H1 (cell line): ENCODE data around the gene FIZ1. TPM values are rescaled to one million over a fixed set of nuclear protein-coding genes. Genes with fewer than 3 reads are reported as not detected.

ENCODE experiments used
- FOSL1 ChIP-seq: IDR thresholded peaks from 2 replicates; pipeline ENCODE4 v1.6.1; 2011; ENCODE audit warnings: mild to moderate bottlenecking, low read depth, low read length, moderate library complexity; ENCODE audit not compliant: insufficient read depth
- POU5F1 ChIP-seq: IDR thresholded peaks from 2 replicates; pipeline ENCODE4 v1.6.1; 2011; ENCODE audit warnings: low read depth, mild to moderate bottlenecking, low read length, moderate library complexity
- TAF1 ChIP-seq: IDR thresholded peaks from 2 replicates; pipeline ENCODE4 v1.6.1; 2011; ENCODE audit warnings: mild to moderate bottlenecking, low read depth, low read length
- TCF12 ChIP-seq: IDR thresholded peaks from 2 replicates; pipeline ENCODE4 v1.6.1; 2011; ENCODE audit warnings: low read depth, mild to moderate bottlenecking, low read length
- TEAD4 ChIP-seq: IDR thresholded peaks from 2 replicates; pipeline ENCODE4 v1.6.1; 2012; ENCODE audit warnings: low read depth, low read length, inconsistent platforms, mixed read lengths
- polyA plus RNA-seq, 7 experiments: library from polyadenylated mRNA; depleted of rRNA in 3 of 7; stranded (reverse) in 5 of 7; unstranded in 2 of 7; fragments of >200 nt in 5 of 7; fragments of 200-250 nt in 2 of 7; gene quantifications; 1 replicate in 5 of 7; 2 replicates in 1 of 7; 4 replicates in 1 of 7; pipeline versions ENCODE4 v1.2.1 to v1.2.3, GENCODE V29; 2011 to 2013; ENCODE audit warnings: missing spikeins in 2 of 7, mixed read lengths in 2 of 7
- total RNA-seq: library from RNA; stranded (reverse); fragmentation: NEBNext Ultra II Directional; extraction: Animal tissue kit (Norgen Biotek cat#: 25700); gene quantifications from 2 replicates; pipeline ENCODE4 v1.2.1, GENCODE V29; 2021

The FIZ1 gene
- total and polyA plus RNA-seq, 2 of the 8 experiments (the other 6 are each of a cell fraction or from before 2014, with no cell fraction given): 9.1 to 18.5 TPM

DNA sequence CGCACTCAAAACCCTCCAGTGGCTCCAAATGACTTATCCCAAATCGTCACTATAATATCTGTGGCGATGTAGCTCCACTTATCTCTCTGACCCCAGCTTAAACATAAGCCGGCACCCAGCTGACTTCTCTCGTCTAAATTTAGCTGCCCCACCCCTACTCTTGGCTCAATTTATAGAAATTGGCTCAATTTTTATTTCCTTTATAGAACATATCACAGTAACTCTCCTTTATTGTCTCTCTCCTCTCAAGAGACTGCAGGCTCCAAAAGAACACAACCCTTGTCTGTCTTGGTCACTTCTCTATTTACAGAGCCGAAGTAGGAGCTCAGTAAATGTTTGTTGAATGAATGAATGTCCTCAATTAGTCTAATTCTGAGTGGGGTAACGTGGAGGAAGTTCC lies 24.2 kb upstream of the FIZ1 start (continued):
- no peak for TF ChIP-seq POU5F1
- TF ChIP-seq TEAD4: no peak
- no peak for TF ChIP-seq TAF1
- TF ChIP-seq FOSL1: no peak
- TF ChIP-seq TCF12: no peak
